ENCODE data around the gene COL19A1.
"Not testable (repeated sequence)": the region's sequence is repeated elsewhere in the genome, so short reads cannot be mapped to it uniquely, and the experiment has no call there.

The COL19A1 gene

GRCh38 chr6:69867639-69867976 is 1.3 kb downstream of the COL19A1 start:
- DNase-seq, result no peak

- no peak for DNase-seq
Measured at GRCh38 chr6:69868252-69868804, 2.0 kb downstream of the COL19A1 start.

DNA sequence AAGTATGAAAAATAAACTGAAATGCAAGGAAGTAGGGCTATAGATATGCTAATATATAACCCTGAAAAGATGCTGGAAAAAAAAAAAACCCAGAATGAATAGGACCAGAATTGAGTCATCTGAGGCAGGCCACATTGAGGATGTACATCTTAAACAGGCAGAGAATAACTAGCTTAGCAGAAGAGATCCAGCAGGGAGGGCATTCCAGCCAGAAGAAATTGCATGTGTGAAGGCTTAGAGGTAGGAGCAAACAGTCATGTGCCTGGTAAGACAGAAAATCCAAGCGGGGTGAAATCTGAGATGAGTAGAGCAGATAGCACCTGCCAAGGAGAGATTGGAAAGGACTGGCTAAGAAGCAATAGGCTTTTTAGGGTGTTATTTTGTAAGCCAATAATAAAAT is 2.6 kb downstream of the COL19A1 start:
- DNase-seq, result no peak

GRCh38 chr6:69871107-69871506 is 4.8 kb downstream of the COL19A1 start:
- no peak for DNase-seq

DNA sequence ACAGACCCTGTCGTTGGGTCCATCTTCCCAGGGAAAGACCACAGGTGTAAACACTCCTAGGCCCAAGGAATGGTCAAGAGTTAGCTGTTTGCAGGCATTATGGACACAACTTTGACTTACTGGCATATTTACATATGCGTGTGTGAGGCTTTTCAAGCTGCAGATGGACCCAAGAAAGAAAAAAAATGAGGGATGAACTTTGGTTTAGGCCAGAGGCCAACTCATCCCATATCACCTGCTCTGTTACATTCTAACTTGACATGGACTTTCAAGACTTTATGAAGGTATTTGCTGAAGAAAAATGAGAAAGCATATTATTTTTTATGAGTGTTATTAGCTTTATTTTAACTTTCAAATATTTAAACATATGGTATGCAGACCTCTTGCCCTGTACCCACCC is 6.9 kb downstream of the COL19A1 start:
- no peak for DNase-seq

DNA sequence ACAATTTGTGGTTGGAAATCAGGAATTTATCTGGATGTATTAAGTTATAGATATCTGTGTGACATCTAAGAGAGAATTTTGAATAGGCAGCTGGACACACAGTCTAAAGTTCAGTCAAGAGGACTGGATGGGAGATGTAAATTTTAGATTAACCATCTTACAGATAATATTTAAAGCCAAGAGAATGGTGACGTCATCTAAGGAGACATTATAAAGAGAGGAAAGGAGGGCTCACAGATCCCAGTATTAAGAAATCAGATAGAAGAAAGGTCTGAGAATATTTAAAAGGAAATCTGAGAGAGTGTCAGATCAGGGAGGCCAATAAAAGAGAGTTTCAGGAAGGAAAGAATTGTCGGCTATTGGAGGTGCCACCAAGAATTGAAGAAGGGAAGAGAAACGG is 9.4 kb downstream of the COL19A1 start:
- DNase-seq, result no peak

GRCh38 chr6:69878795-69879194 is 12.4 kb downstream of the COL19A1 start:
- DNase-seq, result no peak

DNA sequence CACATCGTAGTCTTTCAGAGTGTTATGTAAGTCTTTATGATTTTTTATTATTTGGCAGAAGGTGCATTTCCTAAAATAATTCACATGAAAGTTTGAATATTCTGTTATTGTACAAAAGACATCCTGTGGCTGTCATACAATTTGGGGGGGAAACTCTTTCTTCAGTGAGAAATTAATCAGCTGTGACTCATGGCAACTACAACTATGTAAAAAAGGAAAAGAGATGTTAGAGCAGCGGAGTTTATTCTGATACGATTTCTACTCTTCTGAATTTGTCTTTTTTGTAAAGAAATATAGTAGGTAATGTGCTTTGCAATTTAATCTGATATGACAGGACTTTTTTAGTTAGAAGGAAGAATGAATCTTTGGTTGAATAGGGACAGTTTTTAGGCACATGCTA is 14.2 kb downstream of the COL19A1 start:
- no peak for DNase-seq

DNA sequence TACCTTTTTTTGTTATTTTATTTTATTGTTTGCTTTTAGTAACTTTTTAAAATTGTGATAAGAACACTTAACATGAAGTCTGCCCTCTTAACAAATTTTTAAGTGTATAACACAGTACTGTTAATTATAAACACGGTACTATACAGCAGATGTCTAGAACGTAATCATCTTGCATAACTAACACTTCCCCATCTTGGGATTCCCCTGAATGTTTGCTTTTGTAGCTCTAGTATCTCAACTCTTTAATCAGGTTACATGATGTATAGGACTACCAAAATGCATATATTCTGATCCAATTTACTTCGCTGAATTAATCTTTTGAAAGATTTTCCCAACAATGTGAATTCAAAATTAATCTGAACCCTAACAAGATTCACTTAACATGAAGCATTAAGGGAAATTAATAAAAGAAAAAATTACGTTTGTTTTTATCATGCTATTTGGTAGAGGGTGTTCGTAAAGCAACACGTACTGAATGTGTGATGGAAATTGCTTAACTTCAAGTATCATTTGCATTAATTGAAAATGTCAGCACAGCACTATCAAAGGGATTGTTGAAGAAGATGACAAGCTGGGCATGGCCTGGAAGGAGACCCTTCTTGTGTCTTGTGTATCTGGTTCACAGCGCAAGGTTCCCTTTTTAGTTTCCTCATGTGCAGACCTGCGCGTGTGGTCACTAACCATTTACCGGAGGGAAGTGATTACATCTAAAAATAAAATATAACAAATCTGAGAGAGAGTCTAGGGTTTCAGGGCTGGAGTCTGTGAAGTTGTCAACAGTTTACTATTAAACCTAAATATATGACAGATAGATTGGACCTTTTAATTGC is 15.2 kb downstream of the COL19A1 start:
- DNase-seq, result no peak

- no peak for DNase-seq
Measured at GRCh38 chr6:69883551-69883950, 17.2 kb downstream of the COL19A1 start.

DNA sequence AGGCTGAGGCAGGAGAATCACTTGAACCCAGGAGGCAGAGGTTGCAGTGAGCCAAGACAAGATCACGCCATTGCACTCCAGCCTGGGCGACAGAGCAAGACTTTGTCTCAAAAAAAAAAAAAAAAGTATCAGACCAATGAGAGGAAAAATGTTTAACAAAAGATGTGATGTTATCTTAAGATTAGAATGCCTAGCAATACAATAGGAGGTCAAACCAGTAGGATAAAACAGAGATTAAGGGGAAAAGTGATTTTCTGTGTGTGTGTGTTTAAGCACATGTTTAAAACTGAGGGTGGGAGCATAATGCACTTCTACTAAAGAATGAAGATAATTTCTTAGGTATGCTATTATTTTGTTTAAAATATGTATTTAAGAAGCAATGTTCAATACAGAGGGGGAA is 17.9 kb downstream of the COL19A1 start:
- no peak for DNase-seq

GRCh38 chr6:69887026-69887425 is 20.7 kb downstream of the COL19A1 start:
- DNase-seq, result no peak

- peak; percentile 64 for DNase-seq
Measured at GRCh38 chr6:69887714-69888345, 21.5 kb downstream of the COL19A1 start.

GRCh38 chr6:69888482-69889233 is 22.3 kb downstream of the COL19A1 start:
- DNase-seq, result peak; percentile 55

GRCh38 chr6:69889234-69889974 is 23.0 kb downstream of the COL19A1 start:
- DNase-seq, result not testable (repeated sequence)

- DNase-seq, result peak; percentile 64
Measured at GRCh38 chr6:69892561-69892960, 26.2 kb downstream of the COL19A1 start.

GRCh38 chr6:69893266-69893665 is 26.9 kb downstream of the COL19A1 start:
- not testable (repeated sequence) for DNase-seq

DNA sequence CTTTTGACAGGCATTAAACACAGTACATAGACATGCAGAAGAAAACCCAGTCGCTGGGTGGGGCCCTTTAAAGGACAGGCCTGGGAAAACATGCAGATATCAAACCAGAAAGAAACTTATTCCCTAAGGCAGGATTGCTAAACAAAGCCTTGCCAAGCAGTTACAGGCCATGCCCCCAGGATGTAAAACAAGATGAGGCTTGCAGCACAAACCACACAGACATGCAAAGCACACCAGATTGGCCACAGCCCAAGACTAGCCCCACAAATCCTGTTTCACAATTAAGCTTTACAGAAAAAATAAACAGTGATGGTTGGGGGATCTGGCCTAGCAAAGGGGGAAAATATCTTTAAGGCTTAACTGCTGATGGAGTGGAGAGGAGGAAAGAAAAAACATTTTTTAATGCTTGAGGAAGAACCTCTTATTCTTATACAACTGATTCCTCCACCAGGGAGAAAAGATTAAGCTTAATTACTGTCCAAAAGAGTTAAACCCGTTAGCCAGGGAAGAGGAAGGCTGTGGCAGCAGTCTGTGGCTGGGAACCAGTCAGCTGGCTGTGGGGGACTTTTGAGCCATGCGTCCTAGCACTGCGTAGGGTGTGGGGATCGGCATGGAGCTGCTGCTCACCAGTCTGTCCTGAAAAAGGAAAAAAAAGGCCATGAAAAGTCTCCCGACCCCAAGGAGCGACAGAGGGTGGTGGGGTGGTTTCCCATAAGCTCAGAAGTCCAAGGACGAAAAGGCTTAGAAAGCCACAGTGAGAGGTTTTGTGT is 28.4 kb downstream of the COL19A1 start:
- peak; percentile 93 for DNase-seq

DNA sequence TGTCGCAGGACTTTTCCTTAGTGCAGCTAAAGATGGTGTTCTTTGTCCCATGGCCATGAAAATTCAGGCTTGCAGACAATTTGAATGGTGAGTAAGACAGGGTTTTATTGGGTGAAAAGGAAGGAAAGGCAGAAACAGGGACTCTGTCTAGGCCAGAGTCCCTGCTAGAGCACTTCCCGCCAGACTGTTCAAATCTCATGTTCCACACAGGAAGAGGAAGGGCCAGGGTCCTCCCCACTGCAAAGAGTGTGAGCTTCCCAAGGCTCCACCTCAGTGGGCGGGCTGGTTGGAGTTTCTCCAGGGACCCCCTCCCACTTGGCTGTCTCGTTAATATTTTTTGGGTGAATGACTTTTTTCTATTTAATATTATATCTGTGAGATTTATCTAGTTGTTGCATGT is 29.0 kb downstream of the COL19A1 start:
- peak; percentile 62 for DNase-seq

- no peak for DNase-seq
Measured at GRCh38 chr6:69900869-69901268, 34.5 kb downstream of the COL19A1 start.

- no peak for DNase-seq
Measured at GRCh38 chr6:69901361-69901760, 35.0 kb downstream of the COL19A1 start.

DNA sequence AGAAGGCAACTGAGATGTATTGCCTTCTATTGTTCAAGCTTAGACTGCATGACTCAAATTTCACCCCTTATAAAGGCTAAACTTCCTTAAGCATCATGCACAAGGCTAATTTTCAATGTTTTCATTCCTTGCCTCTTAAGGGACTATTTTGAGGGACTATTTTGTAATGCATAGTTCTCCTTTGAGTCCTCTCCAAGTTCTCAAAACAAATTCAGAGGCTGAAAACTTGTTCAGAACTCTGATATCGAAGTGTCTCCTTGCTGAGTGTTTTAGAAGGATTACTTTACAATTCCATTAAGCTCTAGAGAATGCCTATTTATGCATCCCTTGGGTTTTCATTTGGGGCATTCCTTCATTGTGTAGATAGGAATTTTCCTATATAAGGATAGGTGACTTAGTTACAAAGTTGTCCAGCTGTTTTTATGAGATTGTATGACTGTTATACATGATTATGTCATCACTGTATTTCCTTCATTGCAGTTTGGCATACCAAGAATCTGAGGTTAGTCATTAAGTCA is 41.7 kb downstream of the COL19A1 start:
- DNase-seq, result no peak

Measured in islet precursor cell (in vitro differentiated cells).